Brain microvascular endothelial cell (primary cell): ENCODE results near the gene SNX25.

Experiments
- DNase-seq: peaks from one replicate; pipeline ENCODE4 v3.0.0-alpha.2; 2020
- H3K27ac ChIP-seq: fragments of 250-450 bp; sonication (Bioruptor Pico); 2 replicates; pipeline ENCODE4 v1.5.1; 2020; ENCODE audit warnings: mild to moderate bottlenecking, moderate library complexity
- H3K27me3 ChIP-seq: fragments of 250-450 bp; sonication (Bioruptor Pico); replicated peaks from 2 replicates; pipeline ENCODE4 v1.5.1; 2020; ENCODE audit warnings: mild to moderate bottlenecking
- H3K36me3 ChIP-seq: fragments of 250-450 bp; sonication (Bioruptor Pico); replicated peaks from 2 replicates; pipeline ENCODE4 v1.5.1; 2020; ENCODE audit warnings: mild to moderate bottlenecking
- H3K4me3 ChIP-seq: 2 replicates; pipeline ENCODE4 v1.5.1; 2011; ENCODE audit warnings: low read depth, mild to moderate bottlenecking, control low read depth, low read length, moderate library complexity
- in situ Hi-C: cut with HindIII; loops from 2 replicates; pipeline ENCODE4 v1.10.0; 2017; ENCODE audit warnings: low sequenced_read_pairs, low pct_ligation_motif_present
- TF ChIP-seq, protein P1 (sequence below): IDR thresholded peaks from 2 replicates; pipeline ENCODE4 v1.5.1; 2011; ENCODE audit warnings: low read depth, mild to moderate bottlenecking, moderate library complexity, low read length, control low read depth, inconsistent platforms; ENCODE audit errors: missing control alignments

SNX25 gene

DNA sequence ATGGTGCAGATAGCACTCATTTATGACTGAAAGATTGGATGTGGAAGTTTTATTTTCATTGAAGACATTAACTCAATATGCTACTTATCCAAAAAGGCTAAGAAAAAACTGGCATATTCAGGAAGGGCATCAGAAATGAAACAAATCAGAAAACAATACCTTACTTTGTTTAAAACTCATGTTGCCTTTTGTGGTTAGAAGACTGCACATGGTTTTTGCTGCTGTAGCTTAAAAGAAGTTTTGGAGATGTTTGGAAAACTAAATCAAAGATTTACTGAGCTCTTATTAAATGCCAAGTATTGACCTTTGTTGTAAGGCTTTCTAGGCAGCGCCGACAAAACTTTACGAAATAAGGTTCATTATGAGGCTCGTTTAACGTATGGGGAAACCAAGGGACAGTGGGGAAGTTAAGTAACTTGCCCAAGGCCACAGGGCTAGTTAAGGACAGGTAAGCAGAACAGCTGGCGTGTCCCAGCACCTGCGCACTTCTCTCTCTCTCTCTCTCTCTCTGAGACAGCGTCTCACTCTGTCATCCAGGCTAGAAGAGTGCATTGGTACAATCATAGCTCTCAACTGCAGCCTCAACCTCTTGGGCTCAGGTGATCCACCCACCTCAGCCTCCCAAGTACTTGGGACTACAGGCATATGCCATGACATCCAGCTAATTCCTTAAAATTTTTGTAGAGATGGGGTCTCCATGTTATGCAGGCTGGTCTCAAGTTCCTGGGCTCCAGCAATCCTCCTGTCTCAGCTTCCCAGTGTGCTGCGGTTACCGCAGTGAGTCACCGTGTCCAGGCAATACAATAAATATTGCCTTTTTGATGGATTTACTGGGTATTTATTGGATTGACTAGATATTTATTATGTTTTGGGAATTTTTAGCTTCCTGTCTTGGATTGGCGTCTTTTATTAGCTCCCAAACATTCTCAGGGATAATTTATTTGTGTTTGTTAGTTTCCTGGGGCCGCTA is 170.2 kb downstream of the SNX25 start:
- Histone ChIP-seq H3K36me3 (no peaks in the 10 kb centered on the region), H3K27ac (no peak overlapping the region), H3K27me3 (no peaks in the 10 kb centered on the region), H3K4me3 (no peak overlapping the region)
- in situ Hi-C loops = no loop called here
- TF ChIP-seq, protein P1, sequence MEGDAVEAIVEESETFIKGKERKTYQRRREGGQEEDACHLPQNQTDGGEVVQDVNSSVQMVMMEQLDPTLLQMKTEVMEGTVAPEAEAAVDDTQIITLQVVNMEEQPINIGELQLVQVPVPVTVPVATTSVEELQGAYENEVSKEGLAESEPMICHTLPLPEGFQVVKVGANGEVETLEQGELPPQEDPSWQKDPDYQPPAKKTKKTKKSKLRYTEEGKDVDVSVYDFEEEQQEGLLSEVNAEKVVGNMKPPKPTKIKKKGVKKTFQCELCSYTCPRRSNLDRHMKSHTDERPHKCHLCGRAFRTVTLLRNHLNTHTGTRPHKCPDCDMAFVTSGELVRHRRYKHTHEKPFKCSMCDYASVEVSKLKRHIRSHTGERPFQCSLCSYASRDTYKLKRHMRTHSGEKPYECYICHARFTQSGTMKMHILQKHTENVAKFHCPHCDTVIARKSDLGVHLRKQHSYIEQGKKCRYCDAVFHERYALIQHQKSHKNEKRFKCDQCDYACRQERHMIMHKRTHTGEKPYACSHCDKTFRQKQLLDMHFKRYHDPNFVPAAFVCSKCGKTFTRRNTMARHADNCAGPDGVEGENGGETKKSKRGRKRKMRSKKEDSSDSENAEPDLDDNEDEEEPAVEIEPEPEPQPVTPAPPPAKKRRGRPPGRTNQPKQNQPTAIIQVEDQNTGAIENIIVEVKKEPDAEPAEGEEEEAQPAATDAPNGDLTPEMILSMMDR = no peak
- DNase-seq = no peak

DNA sequence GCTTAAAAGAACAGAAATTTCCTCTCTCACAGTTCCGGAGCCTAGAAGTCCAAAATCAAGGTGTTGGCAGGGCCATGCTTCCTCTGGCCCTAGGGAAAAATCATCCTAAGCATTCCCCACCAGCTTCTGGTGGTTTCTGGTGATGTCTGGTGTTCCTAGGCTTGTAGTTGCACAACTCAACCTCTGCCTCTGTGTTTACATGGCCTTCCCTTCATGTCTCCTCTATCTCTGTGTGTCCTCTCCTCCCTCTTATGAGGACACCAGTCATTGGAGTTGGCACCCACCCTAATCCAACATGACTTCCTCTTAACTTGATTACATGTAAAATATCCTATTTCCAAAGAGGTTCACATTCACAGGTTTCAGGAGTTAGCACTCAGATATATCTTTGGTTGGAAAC is 170.9 kb downstream of the SNX25 start:
- H3K27ac ChIP-seq = no peak overlapping the region
- in situ Hi-C loops = no loop called here
- no peaks in the 10 kb centered on the region for H3K36me3 ChIP-seq
- no peak for DNase-seq
- H3K27me3 ChIP-seq = no peaks in the 10 kb centered on the region
- no peak overlapping the region for H3K4me3 ChIP-seq
- TF ChIP-seq, protein P1 = no peak

DNA sequence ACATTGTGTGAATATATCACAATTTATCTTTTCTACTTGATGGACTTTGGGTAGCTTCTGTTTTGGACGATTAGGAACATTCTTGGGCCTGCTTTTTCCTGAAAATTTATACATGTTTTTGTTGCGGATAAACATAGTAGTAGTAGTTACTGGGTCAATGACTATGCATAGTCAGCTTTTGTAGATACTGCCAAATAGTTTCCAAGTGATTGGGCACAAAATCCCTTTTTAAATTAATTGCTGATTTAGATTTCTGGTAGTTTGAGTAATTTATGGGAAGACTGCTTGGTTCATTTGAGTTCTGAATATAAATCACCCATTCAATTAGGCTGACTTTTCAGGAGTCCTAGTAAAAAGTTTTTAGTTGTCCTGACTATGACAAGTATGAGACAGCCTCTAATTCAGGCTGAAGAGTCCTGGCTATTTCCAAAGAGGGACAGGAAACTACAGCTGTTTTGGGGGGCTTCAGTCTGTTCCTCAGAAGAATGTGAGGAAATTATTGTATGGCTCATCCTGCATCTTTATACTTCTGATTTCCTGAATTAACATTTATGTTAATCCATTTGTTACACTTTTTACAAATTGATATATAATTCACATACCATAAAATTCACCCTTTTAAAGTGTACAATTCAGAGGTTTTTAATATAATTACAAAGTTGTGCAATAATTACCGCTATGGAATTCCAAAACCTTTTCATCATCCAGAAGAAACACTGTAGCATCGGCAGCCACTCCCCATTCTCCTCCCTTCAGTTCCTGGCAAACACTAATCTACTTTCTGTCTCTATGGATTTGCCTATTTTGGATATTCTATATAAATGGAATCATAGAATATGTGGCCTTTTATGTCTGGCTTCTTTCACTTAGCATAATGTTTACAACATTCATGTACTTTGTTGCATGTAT is 172.1 kb downstream of the SNX25 start:
- in situ Hi-C loops = no loop called here
- TF ChIP-seq, protein P1 = no peak

DNA sequence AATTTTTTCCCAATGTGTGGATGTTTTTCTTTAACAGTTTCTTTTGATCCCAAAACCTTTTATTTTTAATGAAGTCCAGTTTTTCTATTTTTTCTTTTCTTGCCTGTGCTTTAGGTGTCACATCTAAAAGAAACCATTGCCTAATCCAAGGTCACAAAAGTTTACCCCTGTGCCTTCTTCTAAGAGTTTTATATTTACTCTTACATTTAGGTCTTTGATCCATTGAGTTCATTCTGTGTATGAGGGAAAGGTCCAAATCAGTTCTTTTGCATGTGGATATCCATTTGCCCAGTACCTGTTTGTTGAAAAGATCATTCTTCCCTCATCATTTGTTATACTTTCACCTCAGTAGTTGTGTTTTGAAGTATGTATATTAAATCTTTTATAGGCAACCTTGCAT is 173.4 kb downstream of the SNX25 start:
- no peak overlapping the region for H3K27ac ChIP-seq
- no peaks in the 10 kb centered on the region for H3K27me3 ChIP-seq
- no peaks in the 10 kb centered on the region for H3K36me3 ChIP-seq
- in situ Hi-C loops = no loop called here
- no peak for DNase-seq
- H3K4me3 ChIP-seq = no peak overlapping the region
- TF ChIP-seq, protein P1 = no peak

More for the DNA sequence above, 172.1 kb downstream of the SNX25 start:
- no peak for DNase-seq
- no peak overlapping the region for H3K27ac ChIP-seq
- H3K27me3 ChIP-seq = no peaks in the 10 kb centered on the region
- H3K36me3 ChIP-seq = no peaks in the 10 kb centered on the region
- no peak overlapping the region for H3K4me3 ChIP-seq

DNA sequence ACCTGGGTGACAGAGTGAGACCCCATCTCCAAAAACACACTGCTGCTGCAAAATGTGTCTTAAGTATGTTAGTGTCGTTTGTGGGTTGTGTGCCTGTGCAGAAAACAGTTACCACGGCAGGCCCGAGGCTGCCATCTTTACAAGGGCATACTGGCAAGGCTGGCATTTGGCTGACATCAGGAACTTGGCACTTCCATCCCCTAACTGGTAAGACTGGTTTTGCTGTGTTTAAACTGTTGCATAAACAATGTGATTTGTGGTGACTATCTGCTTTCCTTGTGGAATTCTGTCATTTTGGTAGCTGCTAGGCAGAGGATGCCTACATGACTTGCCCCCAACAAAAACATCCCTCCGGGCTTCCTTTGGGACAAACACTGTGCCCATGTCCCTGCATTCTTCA is 174.1 kb downstream of the SNX25 start:
- H3K36me3 ChIP-seq = no peaks in the 10 kb centered on the region
- no peak for DNase-seq
- in situ Hi-C loops = no loop called here
- H3K27ac ChIP-seq = no peak overlapping the region
- no peak overlapping the region for H3K4me3 ChIP-seq
- no peaks in the 10 kb centered on the region for H3K27me3 ChIP-seq
- TF ChIP-seq, protein P1 = no peak
